Keratinocyte (primary cell): Measurements from ENCODE around the gene CENPT.

ENCODE experiments used
- EZH2 ChIP-seq: IDR thresholded peaks from one replicate; pipeline ENCODE4 v1.6.1; 2012; ENCODE audit warnings: inconsistent platforms, mild to moderate bottlenecking, low read length, moderate library complexity
- TF ChIP-seq, protein P1 (sequence below), 3 experiments: IDR thresholded peaks in 1 of 3; conservative IDR thresholded peaks in 1 of 3; optimal IDR thresholded peaks in 1 of 3; 2 replicates in 2 of 3; 3 replicates in 1 of 3; pipeline versions ENCODE3 to v1.5.1; 2011; ENCODE audit warnings: low read length in 3 of 3, mild to moderate bottlenecking in 3 of 3, moderate library complexity in 2 of 3, control low read depth in 1 of 3, inconsistent platforms in 1 of 3; ENCODE audit not compliant: insufficient read depth in 2 of 3; ENCODE audit errors: extremely low read depth in 1 of 3

DNA sequence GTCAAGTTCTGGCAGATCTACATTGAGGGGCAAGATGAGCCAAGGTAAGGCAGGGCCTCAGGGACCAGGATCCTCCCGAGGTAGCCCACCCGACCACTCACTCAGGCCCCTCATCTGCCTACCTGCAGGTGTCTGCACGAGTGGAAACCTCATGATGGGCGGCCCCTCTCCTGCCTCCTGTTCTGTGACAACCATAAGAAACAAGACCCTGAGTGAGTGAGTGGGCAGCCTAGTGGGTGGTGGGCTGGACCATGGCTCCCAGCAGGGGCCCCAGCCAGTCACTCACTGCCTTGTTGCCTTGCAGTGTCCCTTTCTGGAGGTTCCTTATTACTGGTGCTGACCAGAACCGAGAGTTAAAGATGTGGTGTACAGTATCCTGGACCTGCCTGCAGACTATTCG lies 30.7 kb upstream of the CENPT start:
- TF ChIP-seq, protein P1, sequence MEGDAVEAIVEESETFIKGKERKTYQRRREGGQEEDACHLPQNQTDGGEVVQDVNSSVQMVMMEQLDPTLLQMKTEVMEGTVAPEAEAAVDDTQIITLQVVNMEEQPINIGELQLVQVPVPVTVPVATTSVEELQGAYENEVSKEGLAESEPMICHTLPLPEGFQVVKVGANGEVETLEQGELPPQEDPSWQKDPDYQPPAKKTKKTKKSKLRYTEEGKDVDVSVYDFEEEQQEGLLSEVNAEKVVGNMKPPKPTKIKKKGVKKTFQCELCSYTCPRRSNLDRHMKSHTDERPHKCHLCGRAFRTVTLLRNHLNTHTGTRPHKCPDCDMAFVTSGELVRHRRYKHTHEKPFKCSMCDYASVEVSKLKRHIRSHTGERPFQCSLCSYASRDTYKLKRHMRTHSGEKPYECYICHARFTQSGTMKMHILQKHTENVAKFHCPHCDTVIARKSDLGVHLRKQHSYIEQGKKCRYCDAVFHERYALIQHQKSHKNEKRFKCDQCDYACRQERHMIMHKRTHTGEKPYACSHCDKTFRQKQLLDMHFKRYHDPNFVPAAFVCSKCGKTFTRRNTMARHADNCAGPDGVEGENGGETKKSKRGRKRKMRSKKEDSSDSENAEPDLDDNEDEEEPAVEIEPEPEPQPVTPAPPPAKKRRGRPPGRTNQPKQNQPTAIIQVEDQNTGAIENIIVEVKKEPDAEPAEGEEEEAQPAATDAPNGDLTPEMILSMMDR (optimal IDR thresholded peaks at IDR 0.05 in 1 of 3, IDR thresholded peaks at IDR 0.05 in 1 of 3, conservative IDR thresholded peaks at IDR 0.05 in 1 of 3; ENCODE audit: extremely low read depth in 1 of 3, insufficient read depth in 2 of 3, low read length in 3 of 3): no peak
- TF ChIP-seq EZH2: no peak
